Right cardiac atrium (tissue), 5 donors: ENCODE results near the gene SMIM24. TPM values are rescaled to one million over a fixed set of nuclear protein-coding genes. Genes with fewer than 3 reads are reported as not detected.
A peak's percentile ranks its signal among the peaks of the same experiment; 100 is the strongest.
"Not testable (repeated sequence)": the region's sequence is repeated elsewhere in the genome, so short reads cannot be mapped to it uniquely, and the experiment has no call there.

Source experiments
- ATAC-seq, 2 donors: fragments of 200-7000 bp; cut with Tn5 transposase; one replicate each; pipeline versions ENCODE4 v1.8.0 to v1.9.1; 2020; ENCODE audit warnings: moderate library complexity in 2 of 2, mild to moderate bottlenecking in 1 of 2
- DNase-seq, 3 donors: peaks; one replicate each; pipeline ENCODE4 v3.0.0-alpha.2; 2020
- H3K27ac ChIP-seq: one replicate; pipeline ENCODE4 v1.5.1; 2013; ENCODE audit warnings: mild to moderate bottlenecking, low read length, control low read depth, moderate library complexity
- H3K27me3 ChIP-seq: one replicate; pipeline ENCODE4 v1.6.1; 2013; ENCODE audit not compliant: control insufficient read depth, insufficient read depth
- H3K4me1 ChIP-seq: one replicate; pipeline ENCODE4 v1.6.1; 2013; ENCODE audit warnings: low read length; ENCODE audit not compliant: control insufficient read depth, insufficient read depth
- H3K4me3 ChIP-seq: one replicate; pipeline ENCODE4 v1.5.1; 2013; ENCODE audit warnings: low read length, control low read depth
- H3K9me3 ChIP-seq: one replicate; pipeline ENCODE4 v1.6.1; 2013; ENCODE audit warnings: low read length; ENCODE audit not compliant: control insufficient read depth
- WGBS: extraction: QIAGEN DNeasy Blood & Tissue Kit; methylation state at CpG from one replicate; pipeline ENCODE4 v1.1.7; 2013; 5-methylcytosine and 5-hydroxymethylcytosine counted together
- intact Hi-C, 4 donors: fragments of 100-400 bp; cut with DNase I; formaldehyde crosslinking; loops; one replicate each; pipeline versions ENCODE4 v1.11.0 to v1.14.0; 2022 to 2023
- polyA plus RNA-seq: library from polyadenylated mRNA; stranded (reverse); fragments of 200-250 nt; gene quantifications from one replicate; pipeline ENCODE4 v1.2.3, GENCODE V29; 2013
- total RNA-seq, 4 donors: library from RNA; stranded (reverse); fragmentation: NEBNext Ultra II Directional; extraction: Animal tissue kit (Norgen Biotek cat#: 25700); gene quantifications; one replicate each; pipeline ENCODE4 v1.2.1, GENCODE V29; 2021
- donor health status: healthy with polysubstance abuse.
- donor health status: DM: no; HTN: yes; CAD: no.
- donor health status: DM: no; HTN: no; CAD: no.
- donor health status: DM: no; HTN: yes; CAD: no; lungs with severe emphysema.
- donor health status: DM: yes; HTN: yes; CAD: no.

Gene SMIM24
- total and polyA plus RNA-seq, 5 donors: not detected

- peak; percentile 7 to 17 for ATAC-seq
- intact Hi-C loops: no loop called here
- WGBS: 73% methylated on average over 23 of the region's 23 CpGs
- Histone ChIP-seq H3K9me3 (no peaks in the 10 kb centered on the region), H3K4me1 (peaks cover 4% of the 10 kb centered on the region), H3K27ac (no peak overlapping the region), H3K27me3 (no peaks in the 10 kb centered on the region), H3K4me3 (no peak overlapping the region)
- DNase-seq: peak in 1 of 3 donors; percentile 66
These were observed 33.2 kb upstream of the SMIM24 start for GRCh38 chr19:3513229-3514140.

GRCh38 chr19:3512562-3513228, 32.4 kb upstream of the SMIM24 start:
- Histone ChIP-seq H3K9me3 (no peaks in the 10 kb centered on the region), H3K27ac (no peak overlapping the region), H3K27me3 (no peaks in the 10 kb centered on the region), H3K4me1 (peaks cover 4% of the 10 kb centered on the region), H3K4me3 (no peak overlapping the region)
- intact Hi-C loops: no loop called here
- ATAC-seq (peak in 1 of 2 donors; percentile 3), DNase-seq (no peak)
- WGBS: 77% methylated on average over 17 of the region's 17 CpGs

- peaks cover 4% of the 10 kb centered on the region for H3K4me1 ChIP-seq
- H3K9me3 ChIP-seq: no peaks in the 10 kb centered on the region
- 84% methylated on average over 26 of the region's 26 CpGs for WGBS
- H3K27ac ChIP-seq: no peak overlapping the region
- intact Hi-C loops: no loop called here
- no peak for DNase-seq
- no peak overlapping the region for H3K4me3 ChIP-seq
- H3K27me3 ChIP-seq: no peaks in the 10 kb centered on the region
- ATAC-seq: no peak
These were observed 31.4 kb upstream of the SMIM24 start for GRCh38 chr19:3511506-3512251.

- DNase-seq (peak in 1 of 3 donors; percentile 56), ATAC-seq (no peak)
- intact Hi-C loops: no loop called here
- 88% methylated on average over 22 of the region's 22 CpGs for WGBS
- H3K4me3 ChIP-seq: no peak overlapping the region
- peaks cover 4% of the 10 kb centered on the region for H3K4me1 ChIP-seq
- no peaks in the 10 kb centered on the region for H3K9me3 ChIP-seq
- H3K27me3 ChIP-seq: no peaks in the 10 kb centered on the region
- H3K27ac ChIP-seq: no peak overlapping the region
These were observed 30.4 kb upstream of the SMIM24 start for GRCh38 chr19:3510727-3511126.

- H3K9me3 ChIP-seq: no peaks in the 10 kb centered on the region
- 86% methylated on average over 15 of the region's 15 CpGs for WGBS
- intact Hi-C loops: no loop called here
- H3K27me3 ChIP-seq: no peaks in the 10 kb centered on the region
- peaks cover 4% of the 10 kb centered on the region for H3K4me1 ChIP-seq
- DNase-seq (no peak), ATAC-seq (no peak)
- no peak overlapping the region for H3K4me3 ChIP-seq
- H3K27ac ChIP-seq: no peak overlapping the region
These were observed 29.3 kb upstream of the SMIM24 start for GRCh38 chr19:3509566-3509989.

GRCh38 chr19:3508771-3509535, 28.6 kb upstream of the SMIM24 start:
- intact Hi-C loops: no loop called here
- no peaks in the 10 kb centered on the region for H3K9me3 ChIP-seq
- ATAC-seq: no peak
- peak in 1 of 3 donors; percentile 52 for DNase-seq
- H3K4me1 ChIP-seq: peaks cover 4% of the 10 kb centered on the region
- H3K27ac ChIP-seq: no peak overlapping the region
- WGBS: 79% methylated on average over 23 of the region's 23 CpGs
- H3K4me3 ChIP-seq: no peak overlapping the region
- H3K27me3 ChIP-seq: no peaks in the 10 kb centered on the region

GRCh38 chr19:3508121-3508661, 27.9 kb upstream of the SMIM24 start:
- 95% methylated on average over 18 of the region's 18 CpGs for WGBS

GRCh38 chr19:3507371-3508120, 27.2 kb upstream of the SMIM24 start:
- peak in 1 of 2 donors; percentile 2 for ATAC-seq
- Histone ChIP-seq H3K4me3 (peak overlapping the region; percentile 98), H3K27ac (no peak overlapping the region), H3K4me1 (no peaks in the 10 kb centered on the region), H3K27me3 (no peaks in the 10 kb centered on the region), H3K9me3 (no peaks in the 10 kb centered on the region)
- DNase-seq: no peak
- WGBS: 29% methylated on average over 31 of the region's 31 CpGs
- intact Hi-C loops: no loop called here

More at GRCh38 chr19:3508121-3508661, 27.9 kb upstream of the SMIM24 start:
- intact Hi-C loops, DNase-seq, H3K27me3 ChIP-seq, H3K9me3 ChIP-seq, ATAC-seq, H3K4me3 ChIP-seq, H3K27ac ChIP-seq, H3K4me1 ChIP-seq: not testable (repeated sequence)

- DNase-seq: peak in 1 of 3 donors; percentile 55
- ATAC-seq: peak; percentile 3 to 4
- peak overlapping the region; percentile 57 for H3K27ac ChIP-seq
- no peaks in the 10 kb centered on the region for H3K4me1 ChIP-seq
- H3K4me3 ChIP-seq: peak overlapping the region; percentile 98
- H3K9me3 ChIP-seq: no peaks in the 10 kb centered on the region
- no peaks in the 10 kb centered on the region for H3K27me3 ChIP-seq
- intact Hi-C loops: no loop called here
- under 1% methylated on average over 61 of the region's 69 CpGs for WGBS
These were observed 26.3 kb upstream of the SMIM24 start for GRCh38 chr19:3506384-3507340.
